GM23338 (cell line): Measurements from ENCODE around the gene TMEM170B. TPM values are rescaled to one million over a fixed set of nuclear protein-coding genes. Genes with fewer than 3 reads are reported as not detected.

Experiments
- ATAC-seq: fragments of 200-7000 bp; cut with Tn5 transposase; 3 replicates; pipeline ENCODE4 v1.9.1; 2020
- DNase-seq: peaks from one replicate; pipeline ENCODE4 v3.0.0-alpha.2; 2015; ENCODE audit warnings: low spot score
- H2AFZ ChIP-seq: fragments of 200-600 bp; sonication (generic); 2 replicates; pipeline ENCODE4 v1.8.0; 2016; ENCODE audit warnings: antibody characterized with exemption, mild to moderate bottlenecking, moderate library complexity
- H3F3A ChIP-seq: fragments of 200-600 bp; sonication (generic); replicated peaks from 2 replicates; pipeline ENCODE4 v1.8.0; 2017; ENCODE audit warnings: antibody characterized with exemption, mixed run types, low read depth
- H3K27ac ChIP-seq: fragments of 200-600 bp; sonication (generic); 2 replicates; pipeline ENCODE4 v1.6.1; 2016; ENCODE audit warnings: low read depth
- H3K27me3 ChIP-seq: fragments of 200-600 bp; sonication (generic); 2 replicates; pipeline ENCODE4 v1.8.0; 2016; ENCODE audit warnings: mild to moderate bottlenecking, mixed run types, moderate library complexity; ENCODE audit not compliant: insufficient read depth
- H3K36me3 ChIP-seq: fragments of 200-600 bp; sonication (generic); 2 replicates; pipeline ENCODE4 v1.8.0; 2016; ENCODE audit warnings: mild to moderate bottlenecking; ENCODE audit not compliant: insufficient read depth
- H3K4me1 ChIP-seq: fragments of 200-600 bp; sonication (generic); 2 replicates; pipeline ENCODE4 v1.8.0; 2016; ENCODE audit warnings: mild to moderate bottlenecking, moderate library complexity; ENCODE audit not compliant: insufficient read depth
- H3K4me2 ChIP-seq: fragments of 200-600 bp; sonication (generic); 2 replicates; pipeline ENCODE4 v1.7.1; 2017; ENCODE audit warnings: mixed run types
- H3K4me3 ChIP-seq: fragments of 200-600 bp; sonication (generic); 2 replicates; pipeline ENCODE4 v1.6.1; 2016; ENCODE audit warnings: mixed run types
- H3K79me2 ChIP-seq: fragments of 200-600 bp; sonication (generic); replicated peaks from 2 replicates; pipeline ENCODE4 v1.8.0; 2017; ENCODE audit warnings: mild to moderate bottlenecking; ENCODE audit not compliant: insufficient read depth
- H3K9me2 ChIP-seq: fragments of 200-600 bp; sonication (generic); 2 replicates; pipeline ENCODE4 v1.8.0; 2017; ENCODE audit not compliant: insufficient read depth
- H4K20me1 ChIP-seq: fragments of 200-600 bp; sonication (generic); replicated peaks from 2 replicates; pipeline ENCODE4 v1.8.0; 2017; ENCODE audit warnings: mild to moderate bottlenecking; ENCODE audit not compliant: insufficient read depth
- H3K27ac Mint-ChIP-seq: 2 replicates; pipeline ENCODE4 v1.8.0; 2020; ENCODE audit warnings: inconsistent platforms, mild to moderate bottlenecking, moderate library complexity, mixed read lengths
- H3K27me3 Mint-ChIP-seq: 3 replicates; pipeline ENCODE4 v1.8.0; 2022; ENCODE audit warnings: low read depth, mild to moderate bottlenecking, moderate library complexity, mixed read lengths, inconsistent platforms; ENCODE audit not compliant: insufficient read depth, poor library complexity
- H3K36me3 Mint-ChIP-seq: 3 replicates; pipeline ENCODE4 v1.8.0; 2021; ENCODE audit warnings: low read depth, mild to moderate bottlenecking, inconsistent platforms, moderate library complexity, mixed read lengths
- H3K4me1 Mint-ChIP-seq: 3 replicates; pipeline ENCODE4 v1.8.0; 2020; ENCODE audit warnings: mild to moderate bottlenecking, inconsistent platforms, mixed read lengths
- H3K4me3 Mint-ChIP-seq: 3 replicates; pipeline ENCODE4 v1.8.0; 2021; ENCODE audit warnings: moderate library complexity, mild to moderate bottlenecking, inconsistent platforms, mixed read lengths
- H3K9me3 Mint-ChIP-seq: 3 replicates; pipeline ENCODE4 v1.8.0; 2020; ENCODE audit warnings: moderate library complexity, mild to moderate bottlenecking, inconsistent platforms, mixed read lengths
- CREB1 ChIP-seq: fragments of 250-450 bp; sonication (Bioruptor Pico); IDR thresholded peaks from 2 replicates; pipeline ENCODE4 v1.5.0; 2020; ENCODE audit warnings: low read depth, mild to moderate bottlenecking, moderate library complexity
- CTCF ChIP-seq, 2 experiments: fragments of 200-600 bp in 1 of 2; sonication (generic) in 1 of 2; conservative IDR thresholded peaks; 2 replicates each; pipeline versions ENCODE4 v1.5.1 to v1.6.1; 2016 to 2017; ENCODE audit warnings: antibody characterized with exemption in 2 of 2, low read depth in 2 of 2, mild to moderate bottlenecking in 2 of 2, moderate library complexity in 1 of 2
- EZH2 ChIP-seq: fragments of 200-600 bp; sonication (generic); IDR thresholded peaks from one replicate; pipeline ENCODE4 v1.8.0; 2017; ENCODE audit warnings: antibody characterized with exemption, mild to moderate bottlenecking, low read depth; ENCODE audit not compliant: unreplicated experiment
- EZH2phosphoT487 ChIP-seq: fragments of 200-600 bp; sonication (generic); IDR thresholded peaks from one replicate; pipeline ENCODE4 v1.8.1; 2018; ENCODE audit warnings: antibody characterized with exemption; ENCODE audit not compliant: unreplicated experiment
- JUNB ChIP-seq: IDR thresholded peaks from one replicate; pipeline ENCODE4 v1.6.1; 2016; ENCODE audit warnings: antibody characterized with exemption; ENCODE audit not compliant: unreplicated experiment
- NANOG ChIP-seq: IDR thresholded peaks from 2 replicates; pipeline ENCODE4 v1.6.1; 2016; ENCODE audit warnings: antibody characterized with exemption, borderline replicate concordance
- POLR2AphosphoS5 ChIP-seq: IDR thresholded peaks from 2 replicates; pipeline ENCODE4 v1.6.1; 2016; ENCODE audit warnings: antibody characterized with exemption, low read depth
- REST ChIP-seq: IDR thresholded peaks from one replicate; pipeline ENCODE4 v1.6.1; 2018; ENCODE audit warnings: antibody characterized with exemption; ENCODE audit not compliant: unreplicated experiment
- STAT1 ChIP-seq: IDR thresholded peaks from one replicate; pipeline ENCODE4 v1.6.1; 2016; ENCODE audit warnings: antibody characterized with exemption; ENCODE audit not compliant: unreplicated experiment
- ZNF114 ChIP-seq: fragments of 250-450 bp; sonication (Bioruptor Pico); IDR thresholded peaks from 2 replicates; pipeline ENCODE4 v1.5.0; 2020; ENCODE audit warnings: mild to moderate bottlenecking, moderate library complexity
- ZNF331 ChIP-seq: fragments of 250-450 bp; sonication (Bioruptor Pico); IDR thresholded peaks from 2 replicates; pipeline ENCODE4 v1.5.0; 2020; ENCODE audit warnings: low read depth, mild to moderate bottlenecking, moderate library complexity
- ZNF462 ChIP-seq: fragments of 250-450 bp; sonication (Bioruptor Pico); IDR thresholded peaks from 2 replicates; pipeline ENCODE4 v1.5.0; 2020; ENCODE audit warnings: mild to moderate bottlenecking, moderate library complexity
- polyA plus RNA-seq: library from polyadenylated mRNA; unstranded; fragments of >200 nt; fragmentation: Nextera tagmentation; extraction: Ambion mirVana; gene quantifications from 2 replicates; pipeline ENCODE4 v1.2.1, GENCODE V29; 2016
- total RNA-seq: library from RNA; depleted of rRNA; stranded (reverse); fragments of >200 nt; shearing (Covaris generic); gene quantifications from 2 replicates; pipeline ENCODE4 v1.2.3, GENCODE V29; 2014

Gene TMEM170B
- total and polyA plus RNA-seq, 2 experiments from 2014 or later: 2.0 to 6.9 TPM

- no peak for TF ChIP-seq CTCF (conservative IDR thresholded peaks at IDR 0.05; ENCODE audit: low read depth in 2 of 2)
- TF ChIP-seq CREB1: no peak
- TF ChIP-seq EZH2phosphoT487: no peak
- TF ChIP-seq EZH2: no peak
- no peak for TF ChIP-seq POLR2AphosphoS5
- no peak for TF ChIP-seq ZNF114 (CRISPR knock-in tag)
- TF ChIP-seq NANOG: no peak
- TF ChIP-seq JUNB: no peak
- no peak for TF ChIP-seq REST
- no peak for TF ChIP-seq ZNF331
- no peak for TF ChIP-seq STAT1
These were observed 40.4 kb upstream of the TMEM170B start (continued) for GRCh38 chr6:11497107-11497506.

GRCh38 chr6:11497881-11498280, 39.7 kb upstream of the TMEM170B start:
- no peak for DNase-seq
- peaks cover 3% of the 10 kb centered on the region for H3K4me1 ChIP-seq
- no peaks in the 10 kb centered on the region for H3F3A ChIP-seq
- Mint-ChIP-seq H3K27ac (no peak overlapping the region), H3K27me3 (no peaks in the 10 kb centered on the region), H3K9me3 (no peaks in the 10 kb centered on the region; the same call in 2 of the 3 replicates), H3K36me3 (no peaks in the 10 kb centered on the region), H3K4me1 (peaks cover 8% of the 10 kb centered on the region; the same call in 2 of the 3 replicates), H3K4me3 (no peak overlapping the region)
- H2AFZ ChIP-seq: peak overlapping the region; percentile 43; the same call in 1 of the 2 replicates
- no peak overlapping the region for H3K4me3 ChIP-seq
- no peaks in the 10 kb centered on the region for H3K79me2 ChIP-seq
- no peak for ATAC-seq
- no peaks in the 10 kb centered on the region for H3K36me3 ChIP-seq
- H3K27me3 ChIP-seq: no peaks in the 10 kb centered on the region
- no peak overlapping the region for H3K4me2 ChIP-seq
- H3K27ac ChIP-seq: no peak overlapping the region
- H3K9me2 ChIP-seq: no peaks in the 10 kb centered on the region
- H4K20me1 ChIP-seq: no peaks in the 10 kb centered on the region
- TF ChIP-seq POLR2AphosphoS5 (no peak), EZH2phosphoT487 (no peak), JUNB (no peak), STAT1 (no peak), ZNF462 (CRISPR knock-in tag) (no peak), NANOG (no peak), CREB1 (no peak)
